K562 (cell line): ENCODE results near the gene KPNA3. TPM values are rescaled to one million over a fixed set of nuclear protein-coding genes. Genes with fewer than 3 reads are reported as not detected.

Experiments
- ATAC-seq: fragments of 200-7000 bp; cut with Tn5 transposase; 3 replicates; pipeline ENCODE4 v1.9.1; 2020; ENCODE audit warnings: moderate library complexity
- BruUV-seq: library from RNA; stranded (reverse); fragments of 400-500 nt; replicated peaks from 2 replicates; lab custom pipeline; 2021; lab: Mats Ljungman, UMichigan
- CTCF ChIA-PET: fragments of 300-600 bp; formaldehyde crosslinking; extraction: SDS; loops from one replicate; lab custom pipeline; 2021; ENCODE audit warnings: low intra/inter-chr PET ratio; lab: Yijun Ruan, JAX
- POLR2A ChIA-PET: fragments of 300-600, 350-650 bp; sonication (Branson Sonifier 250); formaldehyde crosslinking; extraction: SDS; loops from one replicate; lab custom pipeline; 2021; ENCODE audit warnings: antibody characterized with exemption, inconsistent platforms; lab: Yijun Ruan, JAX
- DNase-seq, 4 experiments: peaks; one replicate each; pipeline versions ENCODE4 v3.0.0 to v3.0.0-alpha.2; 2011 to 2018; ENCODE audit warnings: low spot score in 3 of 4, mixed read lengths in 3 of 4; ENCODE audit errors: extremely low read depth in 1 of 4
- FAIRE-seq: peaks from 2 replicates; lab custom pipeline; 2011; peaks lifted over from hg19 to GRCh38; lab: Jason Lieb, UNC
- H2AFZ ChIP-seq: 2 replicates; pipeline ENCODE4 v1.6.0; 2011; ENCODE audit warnings: low read depth, low read length, control low read depth, inconsistent platforms
- H3K27ac ChIP-seq: fragments of 200-600 bp; 3 replicates; pipeline ENCODE4 v1.8.0; 2011; ENCODE audit warnings: low read depth, mild to moderate bottlenecking, control low read depth, inconsistent platforms, low read length, moderate library complexity, mixed read lengths; ENCODE audit errors: extremely low read depth
- H3K27me3 ChIP-seq, 2 experiments: fragments of 300-600 bp in 1 of 2; 2 replicates in 1 of 2; 3 replicates in 1 of 2; pipeline versions ENCODE4 v1.6.0 to v1.8.0; 2011; ENCODE audit warnings: inconsistent platforms in 2 of 2, low read length in 2 of 2, mild to moderate bottlenecking in 1 of 2, mixed read lengths in 1 of 2, moderate library complexity in 1 of 2; ENCODE audit not compliant: control insufficient read depth in 2 of 2, insufficient read depth in 2 of 2
- H3K36me3 ChIP-seq: fragments of 300-600 bp; 3 replicates; pipeline ENCODE4 v1.8.0; 2011; ENCODE audit warnings: mild to moderate bottlenecking, low read length, inconsistent platforms; ENCODE audit not compliant: control insufficient read depth, insufficient read depth
- H3K4me1 ChIP-seq, 2 experiments: fragments of 200-600 bp in 1 of 2; replicated peaks in 1 of 2; 2 replicates in 1 of 2; 3 replicates in 1 of 2; pipeline versions ENCODE4 v1.5.1 to v1.8.0; 2011; ENCODE audit warnings: inconsistent platforms in 2 of 2, low read length in 2 of 2, mild to moderate bottlenecking in 1 of 2, mixed read lengths in 1 of 2, moderate library complexity in 1 of 2; ENCODE audit not compliant: control insufficient read depth in 2 of 2, insufficient read depth in 2 of 2
- H3K4me2 ChIP-seq: 2 replicates; pipeline ENCODE4 v1.6.1; 2011; ENCODE audit warnings: low read length, control low read depth, inconsistent platforms, mixed read lengths; ENCODE audit not compliant: insufficient read depth
- H3K4me3 ChIP-seq: fragments of 200-600 bp; sonication (generic), shearing (Covaris generic); 2 replicates; pipeline ENCODE4 v1.5.1; 2016; ENCODE audit warnings: control low read depth, inconsistent platforms
- H3K79me2 ChIP-seq: fragments of 200-600 bp; 3 replicates; pipeline ENCODE4 v1.8.0; 2011; ENCODE audit warnings: low read length, inconsistent platforms; ENCODE audit not compliant: control insufficient read depth, insufficient read depth
- H3K9ac ChIP-seq, 2 experiments: 2 replicates each; pipeline versions ENCODE4 v1.6.0 to v1.6.1; 2011; ENCODE audit warnings: low read depth in 2 of 2, low read length in 2 of 2, control low read depth in 1 of 2, inconsistent platforms in 1 of 2, mild to moderate bottlenecking in 1 of 2, mixed read lengths in 1 of 2; ENCODE audit not compliant: insufficient read depth in 1 of 2
- H3K9me1 ChIP-seq: one replicate; pipeline ENCODE4 v1.6.0; 2011; ENCODE audit warnings: inconsistent platforms, mild to moderate bottlenecking, low read length, moderate library complexity; ENCODE audit not compliant: control insufficient read depth, insufficient read depth
- H3K9me3 ChIP-seq: replicated peaks from 2 replicates; pipeline ENCODE4 v1.5.1; 2011; ENCODE audit warnings: low read depth, low read length, inconsistent platforms; ENCODE audit not compliant: control insufficient read depth, insufficient read depth
- H4K20me1 ChIP-seq: replicated peaks from 2 replicates; pipeline ENCODE4 v1.6.1; 2011; ENCODE audit warnings: low read length, inconsistent platforms, mixed read lengths; ENCODE audit not compliant: control insufficient read depth, insufficient read depth
- CCNT2 ChIP-seq: IDR thresholded peaks from 2 replicates; pipeline ENCODE4 v1.6.1; 2011; ENCODE audit warnings: borderline replicate concordance, low read depth, mild to moderate bottlenecking, moderate library complexity, mixed read lengths, low read length; ENCODE audit not compliant: insufficient read length; ENCODE audit errors: extremely low read depth
- POLR3A ChIP-seq: IDR thresholded peaks from 2 replicates; pipeline ENCODE4 v1.6.1; 2011; ENCODE audit warnings: borderline replicate concordance, mild to moderate bottlenecking, moderate library complexity; ENCODE audit not compliant: insufficient read length, insufficient read depth; ENCODE audit errors: extremely low read depth
- SNIP1 ChIP-seq: fragments of 450-650 bp; IDR thresholded peaks from 2 replicates; pipeline ENCODE4 v1.7.1; 2017; ENCODE audit warnings: low read depth, mild to moderate bottlenecking
- ZNF384 ChIP-seq: IDR thresholded peaks from 2 replicates; pipeline ENCODE4 v1.6.1; 2012; ENCODE audit warnings: low read depth, low read length, improper control_type of control experiment
- WGBS: fragments of 100-300 bp; shearing (Covaris generic); methylation state at CpG from one replicate; pipeline ENCODE4 v1.1.6; 2016; ENCODE audit warnings: low coverage, mixed read lengths; ENCODE audit not compliant: insufficient coverage; ENCODE audit errors: missing lambda C conversion rate; 5-methylcytosine and 5-hydroxymethylcytosine counted together
- in situ Hi-C: fragments of 300-500 bp; cut with MboI; formaldehyde crosslinking; loops from 4 replicates; pipeline ENCODE4 v1.15.0; 2018; ENCODE audit warnings: inconsistent platforms, mixed read lengths
- intact Hi-C: fragments of 100-400 bp; cut with micrococcal nuclease; formaldehyde crosslinking; loops from 2 replicates; pipeline ENCODE4 v1.14.2; 2022
- polyA plus RNA-seq, 8 experiments: library from polyadenylated mRNA; depleted of rRNA in 4 of 8; stranded (reverse) in 5 of 8; unstranded in 3 of 8; fragments of >200 nt; fragmentation: Nextera tagmentation in 2 of 8; fragmentation: Illumina TruSeq in 1 of 8; extraction: Ambion mirVana in 2 of 8; extraction: Trizol in 1 of 8; gene quantifications; 2 replicates each; pipeline versions ENCODE4 v1.2.1 to v1.2.3, GENCODE V29; 2011 to 2014; ENCODE audit warnings: inconsistent platforms in 1 of 8, missing spikeins in 1 of 8
- total RNA-seq, 7 experiments: library from RNA; depleted of rRNA in 6 of 7; stranded (reverse); fragments of >200 nt in 6 of 7; fragmentation: Illumina TruSeq in 2 of 7; extraction: Trizol in 2 of 7; gene quantifications; 2 replicates each; pipeline versions ENCODE4 v1.2.1 to v1.2.3, GENCODE V29; 2011 to 2021; ENCODE audit warnings: low replicate concordance in 1 of 7
- TF ChIP-seq, protein P1 (sequence below): IDR thresholded peaks from 2 replicates; pipeline ENCODE4 v1.6.1; 2011; ENCODE audit not compliant: insufficient read length; ENCODE audit errors: extremely low read depth
- TF ChIP-seq, protein P2 (sequence below): sonication (generic); formaldehyde crosslinking; IDR thresholded peaks from 2 replicates; pipeline ENCODE4 v1.8.1; 2023; ENCODE audit warnings: missing genetic modification reagents, mild to moderate bottlenecking, borderline replicate concordance
- TF ChIP-seq, protein P3 (sequence below), 2 experiments: fragments of 450-650 bp in 1 of 2; sonication (generic) in 1 of 2; formaldehyde crosslinking in 1 of 2; IDR thresholded peaks in 1 of 2; conservative IDR thresholded peaks in 1 of 2; 2 replicates each; pipeline versions ENCODE4 v1.6.1 to v1.8.1; 2016 to 2023; ENCODE audit warnings: mild to moderate bottlenecking in 2 of 2, moderate library complexity in 2 of 2, inconsistent platforms in 1 of 2, missing genetic modification reagents in 1 of 2
- TF ChIP-seq, protein P4 (sequence below): fragments of 250-450 bp; sonication (Bioruptor Pico); IDR thresholded peaks from 2 replicates; pipeline ENCODE4 v1.6.1; 2021; ENCODE audit warnings: mild to moderate bottlenecking
- TF ChIP-seq, protein P5 (sequence below): fragments of 450-650 bp; IDR thresholded peaks from 2 replicates; pipeline ENCODE4 v1.6.1; 2016; ENCODE audit warnings: borderline replicate concordance

KPNA3 gene
- total and polyA plus RNA-seq, 9 of the 15 experiments (the other 6 are each of a cell fraction or from before 2014, with no cell fraction given) = 8.5 to 23.4 (median 15.7) TPM

DNA sequence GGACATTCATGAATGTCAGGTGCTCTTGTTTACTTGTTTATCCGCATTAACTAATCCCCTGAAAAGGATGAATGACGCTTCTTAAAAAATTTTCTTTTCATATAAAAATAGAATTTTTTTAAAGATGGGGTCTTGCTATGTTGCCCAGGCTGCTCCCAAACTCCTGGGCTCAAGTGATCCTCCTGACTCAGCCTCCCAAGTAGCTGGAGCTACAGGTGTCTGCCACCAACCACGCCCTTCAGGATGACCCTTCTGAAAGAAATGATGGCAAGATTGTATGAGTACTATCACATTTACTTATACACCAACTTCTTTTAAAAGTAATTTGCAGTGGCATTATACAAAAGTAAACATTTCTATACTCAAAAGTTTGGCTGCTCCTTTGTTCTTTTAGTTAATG lies 95.0 kb downstream of the KPNA3 start:
- POLR2A ChIA-PET = interaction anchor here (0.9 kb wide), 1 partner anchor 13 kb away, joined by 3 read pairs; no protein-coding TSS in a partner anchor
- Histone ChIP-seq H3K9me1 (no peaks in the 10 kb centered on the region), H3K79me2 (no peaks in the 10 kb centered on the region), H2AFZ (no peak overlapping the region), H3K4me2 (no peak overlapping the region), H3K9me3 (no peaks in the 10 kb centered on the region), H3K27ac (no peak overlapping the region), H3K27me3 (no peaks in the 10 kb centered on the region), H3K4me1 (no peaks in the 10 kb centered on the region), H3K36me3 (peaks cover 13% of the 10 kb centered on the region; the same call in 2 of the 3 replicates), H3K9ac (no peak overlapping the region), H3K4me3 (no peak overlapping the region), H4K20me1 (no peaks in the 10 kb centered on the region)
- BruUV-seq = no TSS peak
- 94% methylated on average over 3 of the region's 3 CpGs for WGBS
- intact Hi-C loops (no loop called here), in situ Hi-C loops (no loop called here)
- FAIRE-seq (no peak), ATAC-seq (no peak), DNase-seq (no peak)
- CTCF ChIA-PET = no interaction called here
- TF ChIP-seq ZNF384 = no peak
- TF ChIP-seq SNIP1 = no peak
- TF ChIP-seq, protein P1, sequence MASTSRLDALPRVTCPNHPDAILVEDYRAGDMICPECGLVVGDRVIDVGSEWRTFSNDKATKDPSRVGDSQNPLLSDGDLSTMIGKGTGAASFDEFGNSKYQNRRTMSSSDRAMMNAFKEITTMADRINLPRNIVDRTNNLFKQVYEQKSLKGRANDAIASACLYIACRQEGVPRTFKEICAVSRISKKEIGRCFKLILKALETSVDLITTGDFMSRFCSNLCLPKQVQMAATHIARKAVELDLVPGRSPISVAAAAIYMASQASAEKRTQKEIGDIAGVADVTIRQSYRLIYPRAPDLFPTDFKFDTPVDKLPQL = no peak
- TF ChIP-seq, protein P2, sequence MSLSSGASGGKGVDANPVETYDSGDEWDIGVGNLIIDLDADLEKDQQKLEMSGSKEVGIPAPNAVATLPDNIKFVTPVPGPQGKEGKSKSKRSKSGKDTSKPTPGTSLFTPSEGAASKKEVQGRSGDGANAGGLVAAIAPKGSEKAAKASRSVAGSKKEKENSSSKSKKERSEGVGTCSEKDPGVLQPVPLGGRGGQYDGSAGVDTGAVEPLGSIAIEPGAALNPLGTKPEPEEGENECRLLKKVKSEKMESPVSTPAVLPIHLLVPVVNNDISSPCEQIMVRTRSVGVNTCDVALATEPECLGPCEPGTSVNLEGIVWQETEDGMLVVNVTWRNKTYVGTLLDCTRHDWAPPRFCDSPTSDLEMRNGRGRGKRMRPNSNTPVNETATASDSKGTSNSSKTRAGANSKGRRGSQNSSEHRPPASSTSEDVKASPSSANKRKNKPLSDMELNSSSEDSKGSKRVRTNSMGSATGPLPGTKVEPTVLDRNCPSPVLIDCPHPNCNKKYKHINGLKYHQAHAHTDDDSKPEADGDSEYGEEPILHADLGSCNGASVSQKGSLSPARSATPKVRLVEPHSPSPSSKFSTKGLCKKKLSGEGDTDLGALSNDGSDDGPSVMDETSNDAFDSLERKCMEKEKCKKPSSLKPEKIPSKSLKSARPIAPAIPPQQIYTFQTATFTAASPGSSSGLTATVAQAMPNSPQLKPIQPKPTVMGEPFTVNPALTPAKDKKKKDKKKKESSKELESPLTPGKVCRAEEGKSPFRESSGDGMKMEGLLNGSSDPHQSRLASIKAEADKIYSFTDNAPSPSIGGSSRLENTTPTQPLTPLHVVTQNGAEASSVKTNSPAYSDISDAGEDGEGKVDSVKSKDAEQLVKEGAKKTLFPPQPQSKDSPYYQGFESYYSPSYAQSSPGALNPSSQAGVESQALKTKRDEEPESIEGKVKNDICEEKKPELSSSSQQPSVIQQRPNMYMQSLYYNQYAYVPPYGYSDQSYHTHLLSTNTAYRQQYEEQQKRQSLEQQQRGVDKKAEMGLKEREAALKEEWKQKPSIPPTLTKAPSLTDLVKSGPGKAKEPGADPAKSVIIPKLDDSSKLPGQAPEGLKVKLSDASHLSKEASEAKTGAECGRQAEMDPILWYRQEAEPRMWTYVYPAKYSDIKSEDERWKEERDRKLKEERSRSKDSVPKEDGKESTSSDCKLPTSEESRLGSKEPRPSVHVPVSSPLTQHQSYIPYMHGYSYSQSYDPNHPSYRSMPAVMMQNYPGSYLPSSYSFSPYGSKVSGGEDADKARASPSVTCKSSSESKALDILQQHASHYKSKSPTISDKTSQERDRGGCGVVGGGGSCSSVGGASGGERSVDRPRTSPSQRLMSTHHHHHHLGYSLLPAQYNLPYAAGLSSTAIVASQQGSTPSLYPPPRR = no peak
- TF ChIP-seq, protein P3, sequence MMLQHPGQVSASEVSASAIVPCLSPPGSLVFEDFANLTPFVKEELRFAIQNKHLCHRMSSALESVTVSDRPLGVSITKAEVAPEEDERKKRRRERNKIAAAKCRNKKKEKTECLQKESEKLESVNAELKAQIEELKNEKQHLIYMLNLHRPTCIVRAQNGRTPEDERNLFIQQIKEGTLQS (IDR thresholded peaks at IDR 0.05) = no peak
- TF ChIP-seq, protein P3 (CRISPR knock-in tag; conservative IDR thresholded peaks at IDR 0.05) = no peak
- no peak for TF ChIP-seq CCNT2
- no peak for TF ChIP-seq POLR3A
- TF ChIP-seq, protein P4, sequence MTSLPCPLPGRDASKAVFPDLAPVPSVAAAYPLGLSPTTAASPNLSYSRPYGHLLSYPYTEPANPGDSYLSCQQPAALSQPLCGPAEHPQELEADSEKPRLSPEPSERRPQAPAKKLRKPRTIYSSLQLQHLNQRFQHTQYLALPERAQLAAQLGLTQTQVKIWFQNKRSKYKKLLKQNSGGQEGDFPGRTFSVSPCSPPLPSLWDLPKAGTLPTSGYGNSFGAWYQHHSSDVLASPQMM (CRISPR knock-in tag) = no peak
- TF ChIP-seq, protein P5, sequence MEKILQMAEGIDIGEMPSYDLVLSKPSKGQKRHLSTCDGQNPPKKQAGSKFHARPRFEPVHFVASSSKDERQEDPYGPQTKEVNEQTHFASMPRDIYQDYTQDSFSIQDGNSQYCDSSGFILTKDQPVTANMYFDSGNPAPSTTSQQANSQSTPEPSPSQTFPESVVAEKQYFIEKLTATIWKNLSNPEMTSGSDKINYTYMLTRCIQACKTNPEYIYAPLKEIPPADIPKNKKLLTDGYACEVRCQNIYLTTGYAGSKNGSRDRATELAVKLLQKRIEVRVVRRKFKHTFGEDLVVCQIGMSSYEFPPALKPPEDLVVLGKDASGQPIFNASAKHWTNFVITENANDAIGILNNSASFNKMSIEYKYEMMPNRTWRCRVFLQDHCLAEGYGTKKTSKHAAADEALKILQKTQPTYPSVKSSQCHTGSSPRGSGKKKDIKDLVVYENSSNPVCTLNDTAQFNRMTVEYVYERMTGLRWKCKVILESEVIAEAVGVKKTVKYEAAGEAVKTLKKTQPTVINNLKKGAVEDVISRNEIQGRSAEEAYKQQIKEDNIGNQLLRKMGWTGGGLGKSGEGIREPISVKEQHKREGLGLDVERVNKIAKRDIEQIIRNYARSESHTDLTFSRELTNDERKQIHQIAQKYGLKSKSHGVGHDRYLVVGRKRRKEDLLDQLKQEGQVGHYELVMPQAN = no peak
- TF ChIP-seq, all 486 proteins: peak for 0
